ENCODE data around the gene KCTD11.

Gene KCTD11

DNA sequence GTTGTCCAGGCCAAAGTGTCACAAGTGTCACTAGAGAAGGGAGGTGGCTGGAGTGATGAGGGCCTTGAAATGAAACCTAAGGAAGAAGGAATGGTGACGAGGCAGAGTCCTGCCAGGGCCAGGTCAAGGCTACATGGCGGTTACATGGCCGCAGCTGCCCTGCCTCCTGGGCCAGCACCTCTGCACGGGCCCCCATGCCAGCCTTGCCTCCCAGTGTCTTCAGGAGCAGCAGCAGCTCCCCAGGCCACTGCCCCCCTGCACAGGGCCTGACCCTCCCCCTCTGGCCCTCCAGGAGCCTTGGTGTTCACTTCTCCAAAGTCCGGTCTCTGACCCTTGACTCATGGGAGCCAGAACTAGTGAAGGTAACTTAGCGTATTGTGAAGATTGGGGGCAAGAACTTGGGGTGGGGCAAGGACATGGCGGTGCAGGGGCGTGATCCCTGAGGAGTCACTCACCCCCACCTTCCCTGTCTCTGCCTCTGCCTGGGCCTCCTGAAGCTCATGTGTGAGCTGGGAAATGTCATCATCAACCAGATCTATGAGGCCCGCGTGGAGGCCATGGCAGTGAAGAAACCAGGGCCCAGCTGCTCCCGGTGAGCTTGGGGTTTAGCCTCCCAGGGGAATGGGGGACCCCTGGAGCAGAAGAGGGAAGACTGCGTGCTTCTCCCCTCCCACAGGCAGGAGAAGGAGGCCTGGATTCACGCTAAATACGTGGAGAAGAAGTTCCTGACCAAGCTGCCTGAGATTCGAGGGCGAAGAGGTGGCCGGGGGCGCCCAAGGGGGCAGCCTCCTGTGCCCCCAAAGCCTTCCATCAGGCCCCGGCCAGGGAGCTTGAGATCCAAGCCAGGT is 4.1 kb upstream of the KCTD11 start:
- no peak for DNase-seq (ENCODE audit: low read depth)
- TF ChIP-seq, protein P1, sequence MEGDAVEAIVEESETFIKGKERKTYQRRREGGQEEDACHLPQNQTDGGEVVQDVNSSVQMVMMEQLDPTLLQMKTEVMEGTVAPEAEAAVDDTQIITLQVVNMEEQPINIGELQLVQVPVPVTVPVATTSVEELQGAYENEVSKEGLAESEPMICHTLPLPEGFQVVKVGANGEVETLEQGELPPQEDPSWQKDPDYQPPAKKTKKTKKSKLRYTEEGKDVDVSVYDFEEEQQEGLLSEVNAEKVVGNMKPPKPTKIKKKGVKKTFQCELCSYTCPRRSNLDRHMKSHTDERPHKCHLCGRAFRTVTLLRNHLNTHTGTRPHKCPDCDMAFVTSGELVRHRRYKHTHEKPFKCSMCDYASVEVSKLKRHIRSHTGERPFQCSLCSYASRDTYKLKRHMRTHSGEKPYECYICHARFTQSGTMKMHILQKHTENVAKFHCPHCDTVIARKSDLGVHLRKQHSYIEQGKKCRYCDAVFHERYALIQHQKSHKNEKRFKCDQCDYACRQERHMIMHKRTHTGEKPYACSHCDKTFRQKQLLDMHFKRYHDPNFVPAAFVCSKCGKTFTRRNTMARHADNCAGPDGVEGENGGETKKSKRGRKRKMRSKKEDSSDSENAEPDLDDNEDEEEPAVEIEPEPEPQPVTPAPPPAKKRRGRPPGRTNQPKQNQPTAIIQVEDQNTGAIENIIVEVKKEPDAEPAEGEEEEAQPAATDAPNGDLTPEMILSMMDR (conservative IDR thresholded peaks at IDR 0.05; ENCODE audit: low read depth, low read length) = no peak
- no peak overlapping the region for H3K4me3 ChIP-seq (ENCODE audit: low read depth, low read length)

DNA sequence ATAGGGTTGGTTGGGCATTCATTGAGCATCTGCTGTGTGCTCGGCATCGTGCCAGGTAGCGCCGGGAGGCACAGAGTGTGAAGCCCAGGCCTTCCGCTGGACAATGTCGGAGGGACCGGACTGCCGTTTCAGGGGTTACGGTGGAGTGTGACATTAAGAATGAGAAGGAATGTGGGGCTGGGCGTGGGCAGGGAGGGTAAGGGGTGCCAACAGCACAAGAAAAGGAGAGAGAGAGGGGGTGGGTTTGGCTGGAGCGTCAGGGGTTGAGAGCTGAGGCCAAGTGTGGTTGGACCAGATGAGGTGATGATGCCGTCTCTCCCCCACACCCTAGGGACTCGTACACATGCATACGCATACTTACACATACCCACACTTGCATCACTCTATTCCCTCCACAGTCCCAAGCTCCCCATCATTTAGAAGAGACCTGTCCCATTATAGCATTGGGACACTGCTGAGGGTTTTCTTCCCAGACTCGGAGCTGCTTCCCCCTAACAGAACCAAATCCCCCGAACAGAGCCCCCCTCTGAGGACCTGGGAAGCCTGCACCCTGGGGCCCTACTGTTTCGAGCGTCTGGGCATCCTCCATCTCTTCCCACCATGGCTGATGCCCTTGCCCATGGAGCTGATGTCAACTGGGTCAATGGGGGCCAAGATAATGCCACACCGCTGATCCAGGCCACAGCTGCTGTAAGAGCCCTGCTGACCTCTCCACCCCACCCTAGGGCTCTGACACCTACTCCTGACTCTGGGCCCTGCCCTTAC is 3.3 kb upstream of the KCTD11 start:
- TF ChIP-seq, protein P1 (conservative IDR thresholded peaks at IDR 0.05; ENCODE audit: low read depth, low read length) = no peak
- no peak for DNase-seq (ENCODE audit: low read depth)
- no peak overlapping the region for H3K4me3 ChIP-seq (ENCODE audit: low read depth, low read length)

DNA sequence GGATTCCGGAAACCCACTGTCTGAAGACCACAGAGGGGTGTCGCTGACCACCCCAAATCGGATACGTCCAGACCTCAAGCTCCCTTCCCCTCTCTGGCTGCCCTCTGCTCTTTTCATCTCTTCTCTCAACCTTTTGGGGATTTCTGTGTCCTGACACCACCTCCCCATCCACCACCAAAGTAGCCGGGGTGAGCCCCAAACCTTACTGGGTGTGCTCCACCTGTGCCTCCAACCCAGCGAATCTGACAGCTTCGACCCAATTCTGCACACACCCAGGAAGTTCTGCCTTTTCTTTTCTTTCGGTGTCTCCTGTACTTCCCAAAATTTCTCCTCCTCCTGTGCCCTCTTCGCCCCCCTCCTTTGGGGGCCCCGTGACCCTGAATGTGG is 534 bp downstream of the KCTD11 start:
- no peak for DNase-seq (ENCODE audit: low read depth)
- TF ChIP-seq, protein P1 (conservative IDR thresholded peaks at IDR 0.05; ENCODE audit: low read depth, low read length) = peak; percentile 72
- H3K4me3 ChIP-seq (ENCODE audit: low read depth, low read length) = peak overlapping the region; percentile 83

DNA sequence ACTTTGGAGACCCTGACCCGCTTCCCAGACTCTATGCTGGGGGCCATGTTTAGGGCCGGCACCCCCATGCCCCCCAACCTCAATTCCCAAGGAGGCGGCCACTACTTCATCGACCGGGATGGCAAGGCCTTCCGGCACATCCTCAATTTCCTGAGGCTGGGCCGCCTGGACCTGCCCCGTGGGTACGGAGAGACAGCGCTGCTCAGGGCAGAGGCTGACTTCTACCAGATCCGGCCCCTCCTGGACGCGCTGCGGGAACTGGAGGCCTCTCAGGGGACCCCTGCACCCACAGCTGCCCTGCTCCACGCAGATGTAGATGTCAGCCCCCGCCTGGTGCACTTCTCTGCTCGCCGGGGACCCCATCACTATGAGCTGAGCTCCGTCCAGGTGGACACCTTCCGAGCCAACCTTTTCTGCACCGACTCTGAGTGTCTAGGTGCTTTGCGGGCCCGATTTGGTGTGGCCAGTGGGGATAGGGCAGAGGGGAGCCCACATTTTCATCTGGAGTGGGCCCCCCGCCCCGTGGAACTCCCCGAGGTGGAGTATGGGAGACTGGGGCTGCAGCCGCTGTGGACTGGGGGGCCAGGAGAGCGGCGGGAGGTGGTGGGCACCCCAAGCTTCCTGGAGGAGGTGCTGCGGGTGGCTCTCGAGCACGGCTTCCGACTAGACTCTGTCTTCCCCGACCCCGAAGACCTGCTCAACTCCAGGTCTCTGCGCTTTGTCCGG is 1.1 kb downstream of the KCTD11 start:
- no peak overlapping the region for H3K4me3 ChIP-seq (ENCODE audit: low read depth, low read length)
- TF ChIP-seq, protein P1 (conservative IDR thresholded peaks at IDR 0.05; ENCODE audit: low read depth, low read length) = no peak
- DNase-seq (ENCODE audit: low read depth) = no peak

DNA sequence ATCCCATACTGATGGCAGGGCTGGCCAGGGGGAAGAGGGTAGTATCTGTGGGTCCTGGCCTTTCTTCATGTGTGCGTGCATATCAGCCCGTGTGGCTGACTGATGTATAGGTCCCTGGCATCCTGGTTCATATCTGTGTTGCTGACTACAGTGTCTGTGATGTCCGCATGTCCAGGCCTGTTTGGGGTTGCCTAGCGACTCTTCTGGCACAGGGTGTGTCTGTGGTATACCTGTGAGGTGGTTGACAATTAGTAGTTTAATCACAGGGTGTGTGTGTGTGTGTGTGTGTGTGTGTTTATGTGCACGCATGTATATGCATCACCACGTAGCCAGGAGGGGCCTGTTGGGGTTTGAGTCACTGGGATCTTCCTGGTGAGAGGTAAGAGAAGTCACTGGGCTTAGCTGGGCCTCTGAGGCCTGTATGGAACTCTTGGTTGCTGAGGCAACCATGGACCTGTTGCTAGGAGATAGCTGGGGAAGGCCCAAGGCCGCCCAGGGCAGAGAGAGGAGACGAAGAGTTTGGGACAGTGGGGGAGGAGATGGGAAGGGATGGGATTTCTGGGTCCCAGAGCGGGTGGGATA is 2.4 kb downstream of the KCTD11 start:
- no peak overlapping the region for H3K4me3 ChIP-seq (ENCODE audit: low read depth, low read length)
- DNase-seq (ENCODE audit: low read depth) = peak; percentile 47
- TF ChIP-seq, protein P1 (conservative IDR thresholded peaks at IDR 0.05; ENCODE audit: low read depth, low read length) = no peak

DNA sequence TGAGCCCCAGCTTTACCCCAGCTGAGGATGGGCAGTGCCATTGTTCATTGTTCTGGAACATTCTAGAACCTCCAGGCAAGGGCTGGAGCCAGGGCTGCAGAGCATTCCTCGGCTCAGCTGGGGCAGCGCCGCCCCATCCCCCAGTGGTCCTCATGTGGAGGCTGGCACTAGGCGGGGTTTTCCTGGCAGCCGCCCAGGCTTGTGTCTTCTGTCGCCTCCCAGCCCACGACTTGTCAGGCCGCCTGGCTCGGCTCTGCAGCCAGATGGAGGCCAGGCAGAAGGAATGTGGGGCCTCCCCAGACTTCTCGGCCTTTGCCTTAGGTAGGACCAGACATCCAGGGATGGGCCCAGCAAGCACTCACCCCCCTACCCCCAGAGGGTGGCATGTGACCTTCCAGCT is 3.1 kb downstream of the KCTD11 start, which contains the start of gene TMEM95:
Gene TMEM95, plus strand, starts transcription at position 104 of the 400 bp plus-strand sequence. Its CDS starts 49 bp downstream, at position 153.
- DNase-seq (ENCODE audit: low read depth) = no peak
- H3K4me3 ChIP-seq (ENCODE audit: low read depth, low read length) = no peak within 1 kb of the TSS
- TF ChIP-seq, protein P1 (conservative IDR thresholded peaks at IDR 0.05; ENCODE audit: low read depth, low read length) = no peak

Data from choroid plexus epithelial cell (primary cell).